HG02642 (cell line): ENCODE measurements around the gene HOXB8.

Experiments
- ATAC-seq: cut with Tn5 transposase; IDR thresholded peaks from one replicate; pipeline ENCODE4 v1.9.1; 2021; ENCODE audit warnings: mild to moderate bottlenecking; ENCODE audit not compliant: unreplicated experiment, poor library complexity

The HOXB8 gene

GRCh38 chr17:48597778-48598631 lies 17.1 kb downstream of the HOXB8 start:
- no peak for ATAC-seq

- no peak for ATAC-seq
Observed at GRCh38 chr17:48597528-48597777, 17.6 kb downstream of the HOXB8 start.

GRCh38 chr17:48596735-48597527 lies 18.2 kb downstream of the HOXB8 start:
- ATAC-seq, result no peak

- no peak for ATAC-seq
Observed at GRCh38 chr17:48596000-48596734, 18.9 kb downstream of the HOXB8 start.

- ATAC-seq, result no peak
Observed at GRCh38 chr17:48595278-48595999, 19.7 kb downstream of the HOXB8 start.

- no peak for ATAC-seq
Observed at GRCh38 chr17:48594538-48595277, 20.4 kb downstream of the HOXB8 start.

- ATAC-seq, result peak; percentile 34
Observed at GRCh38 chr17:48593840-48594537, 21.1 kb downstream of the HOXB8 start.

GRCh38 chr17:48593126-48593829 lies 21.8 kb downstream of the HOXB8 start, which contains the start of gene HOXB5:
Gene HOXB5 (minus strand): TSS chr17:48593779. CDS start chr17:48593682, 97 bp downstream.
- no peak for ATAC-seq

- ATAC-seq, result no peak
Observed at GRCh38 chr17:48592577-48592976, 22.5 kb downstream of the HOXB8 start.

- ATAC-seq, result no peak
Observed at GRCh38 chr17:48592057-48592514, 23.0 kb downstream of the HOXB8 start.

- ATAC-seq, result no peak
Observed at GRCh38 chr17:48591255-48592056, 23.6 kb downstream of the HOXB8 start.

GRCh38 chr17:48590607-48591161 lies 24.4 kb downstream of the HOXB8 start:
- ATAC-seq, result no peak

- ATAC-seq, result no peak
Observed at GRCh38 chr17:48589831-48590606, 25.1 kb downstream of the HOXB8 start, which contains the start of gene HOXB3. Gene HOXB3 (minus strand): TSS chr17:48590241. CDS start chr17:48552474, 37,767 bp downstream.

- ATAC-seq, result no peak
Observed at GRCh38 chr17:48589060-48589830, 25.8 kb downstream of the HOXB8 start.

GRCh38 chr17:48588528-48588927 lies 26.6 kb downstream of the HOXB8 start:
- ATAC-seq, result no peak

GRCh38 chr17:48588074-48588415 lies 27.0 kb downstream of the HOXB8 start:
- ATAC-seq, result no peak
